Spinal cord (tissue), 10 donors: Measurements from ENCODE around the gene LNPEP. TPM values are rescaled to one million over a fixed set of nuclear protein-coding genes. Genes with fewer than 3 reads are reported as not detected.
"Not testable (repeated sequence)": the region's sequence is repeated elsewhere in the genome, so short reads cannot be mapped to it uniquely, and the experiment has no call there.

Source experiments
- DNase-seq, 6 donors: peaks; one replicate each; pipeline versions ENCODE4 v3.0.0 to v3.0.0-alpha.2; 2013 to 2015; ENCODE audit warnings: low spot score in 6 of 6, low read depth in 4 of 6
- H3K27ac ChIP-seq: one replicate; pipeline ENCODE4 v1.5.1; 2013; ENCODE audit warnings: low read depth, low read length, control low read depth
- H3K27me3 ChIP-seq: one replicate; pipeline ENCODE4 v1.6.1; 2013; ENCODE audit warnings: low read length; ENCODE audit not compliant: control insufficient read depth, insufficient read depth
- H3K36me3 ChIP-seq: one replicate; pipeline ENCODE4 v1.6.1; 2013; ENCODE audit warnings: low read length; ENCODE audit not compliant: control insufficient read depth, insufficient read depth
- H3K4me1 ChIP-seq: one replicate; pipeline ENCODE4 v1.6.1; 2013; ENCODE audit warnings: low read length; ENCODE audit not compliant: control insufficient read depth, insufficient read depth
- H3K4me3 ChIP-seq: one replicate; pipeline ENCODE4 v1.5.1; 2013; ENCODE audit warnings: low read depth, low read length, control low read depth
- H3K9me3 ChIP-seq: one replicate; pipeline ENCODE4 v1.6.1; 2013; ENCODE audit warnings: low read length; ENCODE audit not compliant: control insufficient read depth, insufficient read depth
- WGBS: methylation state at CpG from one replicate; pipeline ENCODE4 v1.1.5; 2013; ENCODE audit warnings: missing lambda C conversion rate; ENCODE audit not compliant: insufficient coverage; 5-methylcytosine and 5-hydroxymethylcytosine counted together
- polyA plus RNA-seq, 2 donors: library from polyadenylated mRNA; unstranded; fragments of 120-200 nt; gene quantifications; one replicate each; pipeline ENCODE4 v1.2.1, GENCODE V29; 2013; ENCODE audit not compliant: insufficient read length in 2 of 2
- total RNA-seq, 2 donors: library from RNA; depleted of rRNA in 1 of 2; stranded (reverse); fragments of 120-200 nt in 1 of 2; fragments of >200 nt in 1 of 2; gene quantifications; one replicate each; pipeline versions ENCODE4 v1.2.3 to v1.2.4, GENCODE V29; 2013 to 2014
- donor health status: healthy.

The LNPEP gene
- total and polyA plus RNA-seq, 4 donors: 15.9 to 98.3 (median 28.4) TPM

DNA sequence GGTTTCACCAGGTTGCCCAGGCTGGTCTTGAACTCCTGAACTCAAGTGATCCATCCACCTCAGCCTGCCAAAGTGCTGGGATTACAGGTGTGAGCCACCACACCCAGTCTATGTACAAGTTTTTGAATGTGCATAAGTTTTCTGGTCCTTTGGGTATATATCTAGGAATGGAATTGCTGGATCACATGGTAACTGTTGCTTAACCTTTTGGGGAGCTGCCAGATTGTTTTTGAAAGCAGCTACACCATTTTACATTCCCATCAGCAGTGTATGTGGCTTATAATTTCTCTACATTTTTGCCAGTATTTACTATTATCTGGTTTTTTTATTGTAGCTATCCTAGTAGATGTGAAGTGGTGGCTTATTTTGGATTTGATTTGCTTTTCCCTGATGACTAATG, 8.9 kb upstream of the LNPEP start:
- no peak overlapping the region for H3K27ac ChIP-seq
- H3K9me3 ChIP-seq: no peaks in the 10 kb centered on the region
- H3K27me3 ChIP-seq: no peaks in the 10 kb centered on the region
- H3K36me3 ChIP-seq: no peaks in the 10 kb centered on the region
- no peak for DNase-seq
- no peaks in the 10 kb centered on the region for H3K4me1 ChIP-seq
- no peak overlapping the region for H3K4me3 ChIP-seq

- H3K27me3 ChIP-seq: no peaks in the 10 kb centered on the region
- H3K4me3 ChIP-seq: no peak overlapping the region
- H3K9me3 ChIP-seq: no peaks in the 10 kb centered on the region
- H3K4me1 ChIP-seq: no peaks in the 10 kb centered on the region
- WGBS: 96% methylated on average over 7 of the region's 7 CpGs
- no peaks in the 10 kb centered on the region for H3K36me3 ChIP-seq
- no peak overlapping the region for H3K27ac ChIP-seq
- no peak for DNase-seq
These were observed 6.8 kb upstream of the LNPEP start for GRCh38 chr5:96928931-96929708.

GRCh38 chr5:96930058-96930457, 5.8 kb upstream of the LNPEP start:
- no peaks in the 10 kb centered on the region for H3K27me3 ChIP-seq
- no peak for DNase-seq
- no peak overlapping the region for H3K4me3 ChIP-seq
- H3K27ac ChIP-seq: no peak overlapping the region
- no peaks in the 10 kb centered on the region for H3K4me1 ChIP-seq
- H3K36me3 ChIP-seq: no peaks in the 10 kb centered on the region
- no peaks in the 10 kb centered on the region for H3K9me3 ChIP-seq
- 80% methylated on average over 2 of the region's 3 CpGs for WGBS

GRCh38 chr5:96930589-96930988, 5.3 kb upstream of the LNPEP start:
- no peaks in the 10 kb centered on the region for H3K9me3 ChIP-seq
- H3K27me3 ChIP-seq: no peaks in the 10 kb centered on the region
- no peak overlapping the region for H3K27ac ChIP-seq
- 90% methylated on average over 2 of the region's 3 CpGs for WGBS
- H3K4me1 ChIP-seq: no peaks in the 10 kb centered on the region
- DNase-seq: no peak
- H3K4me3 ChIP-seq: no peak overlapping the region
- H3K36me3 ChIP-seq: no peaks in the 10 kb centered on the region

DNA sequence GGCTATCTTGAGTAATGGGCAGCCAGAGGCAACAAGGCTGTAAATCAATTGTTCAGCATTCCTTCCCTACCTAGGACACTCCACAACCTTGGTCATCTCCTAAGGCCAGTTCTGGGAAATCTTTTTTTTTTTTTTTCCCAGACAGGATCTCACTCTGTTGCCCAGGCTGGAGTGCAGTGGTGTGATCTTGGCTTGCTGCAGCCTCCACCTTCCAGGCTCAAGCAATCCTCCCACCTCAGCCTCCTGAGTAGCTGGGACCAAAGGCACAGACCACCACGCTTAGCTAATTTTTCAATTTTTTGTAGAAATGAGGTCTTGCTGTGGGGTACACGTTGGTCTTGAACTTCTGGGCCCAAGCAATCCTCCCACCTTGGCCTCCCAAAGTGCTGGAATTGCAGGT, 4.8 kb upstream of the LNPEP start:
- H3K4me1 ChIP-seq, H3K27me3 ChIP-seq, DNase-seq, H3K36me3 ChIP-seq, H3K27ac ChIP-seq, H3K4me3 ChIP-seq, H3K9me3 ChIP-seq: not testable (repeated sequence)
- no CpG with 5 or more reads among the region's 2 CpGs for WGBS

DNA sequence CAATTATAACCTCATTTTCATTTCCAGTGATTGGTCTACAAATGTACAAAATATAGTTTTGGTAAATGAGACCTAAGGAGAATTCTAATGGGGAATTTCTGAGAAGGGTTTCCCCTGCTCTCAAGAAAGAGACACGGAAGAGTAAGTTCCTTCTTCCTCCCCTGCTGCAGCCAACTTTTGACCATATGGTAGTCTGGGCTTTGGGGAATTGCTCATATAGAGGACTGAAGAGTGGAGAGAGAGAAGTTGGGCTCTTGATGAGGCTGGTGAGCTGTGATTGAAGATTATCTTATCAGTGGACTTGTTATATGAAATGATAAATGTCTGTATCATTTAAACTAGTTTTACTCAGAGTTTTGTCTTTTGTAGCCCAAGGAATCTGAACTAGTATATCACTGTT, 4.3 kb upstream of the LNPEP start:
- H3K27me3 ChIP-seq: no peaks in the 10 kb centered on the region
- H3K36me3 ChIP-seq: no peaks in the 10 kb centered on the region
- no peaks in the 10 kb centered on the region for H3K4me1 ChIP-seq
- H3K27ac ChIP-seq: no peak overlapping the region
- no peak for DNase-seq
- WGBS: no CpG with 5 or more reads among the region's 1 CpG
- H3K9me3 ChIP-seq: no peaks in the 10 kb centered on the region
- no peak overlapping the region for H3K4me3 ChIP-seq

DNA sequence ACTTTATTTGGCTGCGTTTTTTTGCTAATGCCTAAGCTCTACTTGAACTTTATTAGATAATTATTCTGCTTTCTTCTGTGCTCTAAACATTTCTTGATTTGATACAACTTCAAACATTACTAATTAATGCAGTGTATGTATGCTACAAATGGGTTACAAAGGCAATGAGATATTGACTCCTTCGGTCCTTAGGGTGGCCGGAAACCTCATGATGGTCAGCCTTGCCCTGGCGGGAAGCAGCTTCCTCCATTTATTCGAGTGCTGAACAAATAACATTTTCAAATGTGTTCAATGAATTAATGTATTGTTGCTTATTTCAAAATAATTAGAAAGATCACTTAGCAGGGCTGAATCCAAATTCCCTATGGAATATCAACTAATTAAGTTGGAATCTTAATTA, 3.9 kb upstream of the LNPEP start:
- WGBS: 92% methylated on average over 2 of the region's 5 CpGs
- Histone ChIP-seq H3K27ac (no peak overlapping the region), H3K27me3 (no peaks in the 10 kb centered on the region), H3K4me3 (no peak overlapping the region), H3K4me1 (no peaks in the 10 kb centered on the region), H3K36me3 (no peaks in the 10 kb centered on the region), H3K9me3 (no peaks in the 10 kb centered on the region)
- DNase-seq: no peak

DNA sequence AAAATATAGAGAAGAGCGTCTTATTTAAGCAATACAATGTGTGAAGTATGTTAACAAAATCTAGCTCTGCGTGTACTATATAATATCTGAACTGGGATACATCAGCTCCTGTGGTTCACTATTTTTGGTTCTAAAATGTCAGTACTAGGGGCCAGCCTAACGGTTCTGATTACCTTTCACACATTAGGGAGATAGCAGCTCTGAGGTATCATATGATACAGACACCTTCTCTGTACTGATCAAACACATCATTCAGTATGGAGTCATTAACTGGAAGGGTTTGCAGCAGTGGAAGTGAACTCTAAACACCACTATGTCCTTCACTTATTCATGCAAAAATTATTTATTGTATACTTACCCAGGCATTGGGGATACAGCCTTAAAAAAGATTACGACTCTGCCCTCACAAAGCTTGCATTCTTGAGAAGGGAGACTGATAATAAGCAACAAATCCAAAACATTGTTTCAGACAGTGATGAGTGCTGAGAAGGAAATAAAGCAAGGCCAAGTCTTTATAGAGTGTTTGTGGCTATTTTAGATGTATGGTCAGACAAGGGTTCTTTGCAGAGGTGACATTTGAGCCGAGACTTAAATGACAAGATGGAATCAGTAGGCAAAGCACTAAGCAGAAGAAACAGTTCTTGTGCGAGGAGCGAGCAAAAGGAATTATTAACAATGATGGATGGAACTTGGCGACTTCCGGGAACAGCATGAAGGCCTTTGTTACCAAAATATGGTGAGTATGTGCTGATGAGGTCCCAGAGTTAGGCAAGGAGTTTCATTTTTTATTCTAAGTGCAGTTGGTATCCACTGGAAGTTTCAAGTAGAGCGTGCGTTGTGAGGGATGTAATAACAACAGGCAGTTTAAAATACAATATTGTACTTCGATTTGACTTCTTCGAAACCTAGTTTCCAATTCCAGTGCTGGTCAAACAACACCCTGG, 1.8 kb upstream of the LNPEP start:
- Histone ChIP-seq H3K9me3 (no peaks in the 10 kb centered on the region), H3K4me3 (peak overlapping the region; percentile 92), H3K27me3 (no peaks in the 10 kb centered on the region), H3K27ac (peak overlapping the region; percentile 99), H3K36me3 (no peaks in the 10 kb centered on the region), H3K4me1 (no peaks in the 10 kb centered on the region)
- WGBS: 9% methylated on average over 8 of the region's 13 CpGs
- peak in 4 of 6 donors; percentile 2 to 83 (median 13) for DNase-seq

DNA sequence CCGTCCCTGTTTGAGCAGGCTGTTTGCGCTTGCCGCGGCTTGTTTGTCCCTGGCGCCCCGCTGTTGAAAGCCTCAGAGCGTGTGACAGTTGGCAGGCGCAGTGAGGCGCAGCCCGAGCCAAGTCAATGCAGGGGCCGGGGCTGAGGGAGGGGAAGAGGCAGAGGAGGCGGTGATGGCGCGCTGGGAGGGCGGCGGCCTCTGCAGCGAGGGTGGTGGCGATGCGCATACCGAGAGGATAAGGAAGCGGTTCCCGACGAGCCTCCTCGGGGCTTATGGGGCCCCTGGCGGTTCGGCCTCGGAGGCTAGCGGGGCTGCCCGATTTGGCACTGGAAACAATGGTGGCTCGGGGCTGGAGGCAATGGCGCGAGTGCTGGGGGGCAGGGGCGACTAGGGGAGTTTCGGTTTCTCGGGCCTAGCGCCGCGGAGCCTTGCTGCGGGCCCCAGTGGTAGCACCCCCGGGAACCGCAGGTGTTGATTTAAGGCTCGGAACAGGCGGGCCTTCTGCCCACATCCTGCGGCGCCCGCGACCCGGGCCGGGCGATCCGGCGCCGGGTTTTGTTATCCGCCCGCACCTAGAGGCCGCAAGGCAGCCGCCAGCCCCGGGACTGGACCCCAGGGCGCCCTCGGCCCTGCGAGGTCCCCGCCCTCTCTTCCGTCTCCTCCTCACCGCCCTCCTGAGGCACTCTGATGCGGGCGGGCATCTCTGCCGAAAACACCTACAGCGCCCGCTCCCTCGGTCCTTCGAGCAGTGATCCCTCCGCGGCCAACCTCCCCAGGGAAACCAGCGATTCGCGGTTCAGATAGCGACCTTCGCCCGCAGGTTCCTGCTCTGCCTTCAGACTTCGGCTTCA, 947 bp upstream of the LNPEP start:
- Histone ChIP-seq H3K4me3 (peak overlapping the region; percentile 92), H3K27me3 (no peaks in the 10 kb centered on the region), H3K36me3 (no peaks in the 10 kb centered on the region), H3K4me1 (no peaks in the 10 kb centered on the region), H3K9me3 (no peaks in the 10 kb centered on the region), H3K27ac (peak overlapping the region; percentile 99)
- DNase-seq: peak; percentile 73 to 97 (median 84)
- under 1% methylated on average over 79 of the region's 80 CpGs for WGBS
